SK-N-MC (cell line): ENCODE results near the gene HLX.

Source experiments
- EZH2 ChIP-seq: fragments of 200-600 bp; sonication (generic); IDR thresholded peaks from one replicate; pipeline ENCODE4 v1.6.1; 2017; ENCODE audit warnings: antibody characterized with exemption
- FOXP2 ChIP-seq: optimal IDR thresholded peaks from 2 replicates; pipeline ENCODE3; 2011; ENCODE audit warnings: mild to moderate bottlenecking, moderate library complexity; ENCODE audit not compliant: insufficient read depth; ENCODE audit errors: extremely low read length, control extremely low read depth
- POLR2AphosphoS5 ChIP-seq: IDR thresholded peaks from 2 replicates; pipeline ENCODE4 v1.6.1; 2012; ENCODE audit warnings: mild to moderate bottlenecking, low read depth, low read length, borderline replicate concordance

DNA sequence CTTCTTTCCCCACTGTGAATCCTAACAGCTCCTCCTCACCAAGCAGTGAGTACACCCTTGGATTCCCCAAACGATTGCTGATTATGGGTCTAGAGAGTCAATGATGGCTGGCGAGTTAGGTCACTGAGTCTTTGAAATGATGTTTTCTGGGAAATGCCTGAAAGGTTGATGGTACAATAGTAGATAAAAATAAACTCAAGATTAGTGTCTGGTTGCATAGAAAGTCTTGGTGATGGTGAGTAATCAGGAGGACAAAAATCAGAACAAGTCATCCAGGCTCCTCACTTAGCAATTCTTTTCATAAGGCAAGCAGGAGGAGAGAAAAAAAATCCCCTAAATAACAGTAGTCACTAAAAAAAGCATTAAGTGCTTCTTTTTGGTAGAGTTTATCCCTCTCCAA is 22.6 kb downstream of the HLX start:
- TF ChIP-seq POLR2AphosphoS5 (no peak), EZH2 (no peak), FOXP2 (no peak)
